ENCODE data around the gene POLR3B. TPM values are rescaled to one million over a fixed set of nuclear protein-coding genes. Genes with fewer than 3 reads are reported as not detected.

Gene POLR3B
- total RNA-seq, result 11.0 and 14.7 TPM in 2 replicates

DNA sequence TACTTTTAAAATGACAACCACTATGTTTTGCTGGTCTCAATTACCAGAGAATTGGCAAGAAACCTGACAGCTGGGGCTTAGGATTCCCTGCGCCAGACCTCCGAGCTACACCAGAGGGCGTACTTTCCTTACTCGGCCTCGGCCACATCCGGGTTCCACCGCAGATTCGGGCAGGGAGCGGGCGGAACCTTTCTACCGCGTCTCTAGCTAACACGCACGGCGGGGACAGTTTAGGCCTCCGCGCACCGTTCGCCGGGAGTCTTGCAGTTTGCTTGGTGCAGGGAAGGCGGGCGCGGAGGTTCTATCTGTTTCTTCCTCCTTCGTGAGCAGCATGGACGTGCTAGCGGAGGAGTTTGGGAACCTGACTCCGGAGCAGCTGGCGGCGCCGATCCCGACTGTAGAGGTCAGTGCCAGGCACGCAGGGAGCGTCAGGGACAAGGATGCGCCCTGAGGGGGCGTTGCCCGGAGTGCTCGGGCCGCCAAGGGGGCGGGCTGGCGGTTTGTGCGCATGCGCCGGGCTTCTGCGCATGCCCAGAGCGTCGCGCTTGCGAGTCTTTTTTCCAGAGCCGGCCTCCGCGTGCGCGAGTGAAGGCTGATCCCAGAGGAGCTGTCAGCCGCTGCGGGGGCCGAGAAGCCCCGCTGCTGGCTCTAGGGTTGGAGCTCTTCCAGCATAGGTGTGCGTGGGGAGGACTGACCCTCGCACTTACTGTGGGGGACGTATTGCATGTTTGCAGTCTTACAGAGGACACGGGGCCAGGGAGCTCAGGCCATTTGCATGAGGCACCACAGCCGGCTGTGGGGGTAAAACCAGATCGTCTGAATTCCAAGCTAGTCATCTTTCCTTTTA lies at the start of gene POLR3B:
Gene POLR3B (plus strand): TSS at position 200 of the 847 bp plus-strand sequence. CDS start 132 bp downstream, at position 332.

Other genes with a start within 250 kb of the POLR3B start
- 8.6 and 9.9 TPM in 2 replicates for gene NUAK1, start 218.8 kb upstream of the POLR3B start, total RNA-seq
- 315 and 353 TPM in 2 replicates for gene CKAP4, start 109.7 kb upstream of the POLR3B start, total RNA-seq
- 11.9 and 13.8 TPM in 2 replicates for gene TCP11L2, start 55.0 kb upstream of the POLR3B start, total RNA-seq
- gene RFX4, start 225.3 kb downstream of the POLR3B start, total RNA-seq, result not detected in 2 replicates